Keratinocyte (primary cell): Measurements from ENCODE around the gene FBXO42. TPM values are rescaled to one million over a fixed set of nuclear protein-coding genes. Genes with fewer than 3 reads are reported as not detected.

ENCODE experiments used
- DNase-seq: peaks from one replicate; pipeline ENCODE4 v3.0.0-alpha.2; 2011; ENCODE audit warnings: low read depth, missing footprints, low spot score
- FAIRE-seq: peaks from 2 replicates; lab custom pipeline; 2011; peaks lifted over from hg19 to GRCh38; lab: Jason Lieb, UNC
- H2AFZ ChIP-seq: 2 replicates; pipeline ENCODE4 v1.6.0; 2012; ENCODE audit warnings: low read length, control low read depth, inconsistent platforms; ENCODE audit not compliant: control insufficient read depth
- H3K27ac ChIP-seq: 2 replicates; pipeline ENCODE4 v1.5.1; 2011; ENCODE audit warnings: low read length; ENCODE audit not compliant: control insufficient read depth, insufficient read depth
- H3K27me3 ChIP-seq: 3 replicates; pipeline ENCODE4 v1.6.0; 2011; ENCODE audit warnings: low read length; ENCODE audit not compliant: control insufficient read depth, insufficient read depth; ENCODE audit errors: extremely low read depth
- H3K36me3 ChIP-seq, 2 experiments: 2 replicates in 1 of 2; 3 replicates in 1 of 2; pipeline ENCODE4 v1.5.1; 2011; ENCODE audit warnings: low read length in 2 of 2, mild to moderate bottlenecking in 1 of 2; ENCODE audit not compliant: control insufficient read depth in 2 of 2, insufficient read depth in 2 of 2; ENCODE audit errors: extremely low read depth in 1 of 2
- H3K4me1 ChIP-seq: 3 replicates; pipeline ENCODE4 v1.5.1; 2011; ENCODE audit warnings: low read length; ENCODE audit not compliant: control insufficient read depth, insufficient read depth; ENCODE audit errors: extremely low read depth
- H3K4me2 ChIP-seq: 3 replicates; pipeline ENCODE4 v1.6.0; 2011; ENCODE audit warnings: low read depth, low read length; ENCODE audit not compliant: control insufficient read depth, insufficient read depth; ENCODE audit errors: extremely low read depth
- H3K4me3 ChIP-seq, 3 experiments: fragments of 200-600 bp in 1 of 3; sonication (generic) in 1 of 3; 2 replicates in 2 of 3; 3 replicates in 1 of 3; pipeline ENCODE4 v1.5.1; 2011 to 2016; ENCODE audit warnings: low read length in 3 of 3, mild to moderate bottlenecking in 3 of 3, control low read depth in 2 of 3, inconsistent platforms in 1 of 3, low read depth in 1 of 3, mixed read lengths in 1 of 3, mixed run types in 1 of 3, moderate library complexity in 1 of 3; ENCODE audit not compliant: control insufficient read depth in 2 of 3, insufficient read depth in 2 of 3; ENCODE audit errors: extremely low read depth in 1 of 3
- H3K79me2 ChIP-seq: 2 replicates; pipeline ENCODE4 v1.6.0; 2012; ENCODE audit warnings: low read length; ENCODE audit not compliant: control insufficient read depth, insufficient read depth
- H3K9ac ChIP-seq: 3 replicates; pipeline ENCODE4 v1.6.0; 2011; ENCODE audit warnings: low read length; ENCODE audit not compliant: control insufficient read depth, insufficient read depth; ENCODE audit errors: extremely low read depth
- H3K9me1 ChIP-seq: 3 replicates; pipeline ENCODE4 v1.6.0; 2011; ENCODE audit warnings: low read length; ENCODE audit not compliant: control insufficient read depth, insufficient read depth; ENCODE audit errors: extremely low read depth
- H3K9me3 ChIP-seq: 2 replicates; pipeline ENCODE4 v1.5.1; 2012; ENCODE audit warnings: low read depth, low read length; ENCODE audit not compliant: control insufficient read depth
- H4K20me1 ChIP-seq: 3 replicates; pipeline ENCODE4 v1.6.0; 2011; ENCODE audit warnings: low read length; ENCODE audit not compliant: control insufficient read depth, insufficient read depth; ENCODE audit errors: extremely low read depth
- EZH2 ChIP-seq: IDR thresholded peaks from one replicate; pipeline ENCODE4 v1.6.1; 2012; ENCODE audit warnings: inconsistent platforms, mild to moderate bottlenecking, low read length, moderate library complexity
- dilution Hi-C: fragments of 300-500 bp; cut with MboI; formaldehyde crosslinking; loops from one replicate; pipeline ENCODE4 v1.7.0; 2020; ENCODE audit warnings: low sequenced_read_pairs; ENCODE audit not compliant: extremely low pct_ligation_motif_present
- polyA plus RNA-seq, 5 experiments: library from polyadenylated mRNA; depleted of rRNA in 3 of 5; stranded (reverse) in 3 of 5; stranded (forward) in 1 of 5; unstranded in 1 of 5; fragments of >200 nt; gene quantifications; 1 replicate in 1 of 5; 2 replicates in 3 of 5; 3 replicates in 1 of 5; pipeline versions ENCODE4 v1.2.1 to v1.2.3, GENCODE V29; 2011 to 2012; ENCODE audit warnings: missing spikeins in 2 of 5, low read depth in 1 of 5, low replicate concordance in 1 of 5
- TF ChIP-seq, protein P1 (sequence below), 3 experiments: IDR thresholded peaks in 1 of 3; conservative IDR thresholded peaks in 1 of 3; optimal IDR thresholded peaks in 1 of 3; 2 replicates in 2 of 3; 3 replicates in 1 of 3; pipeline versions ENCODE3 to v1.5.1; 2011; ENCODE audit warnings: low read length in 3 of 3, mild to moderate bottlenecking in 3 of 3, moderate library complexity in 2 of 3, control low read depth in 1 of 3, inconsistent platforms in 1 of 3; ENCODE audit not compliant: insufficient read depth in 2 of 3; ENCODE audit errors: extremely low read depth in 1 of 3

Gene FBXO42
- polyA plus RNA-seq, 1 donor (not counting 4 experiments of a cell fraction or from before 2014, with no cell fraction given) = 14.1 TPM

DNA sequence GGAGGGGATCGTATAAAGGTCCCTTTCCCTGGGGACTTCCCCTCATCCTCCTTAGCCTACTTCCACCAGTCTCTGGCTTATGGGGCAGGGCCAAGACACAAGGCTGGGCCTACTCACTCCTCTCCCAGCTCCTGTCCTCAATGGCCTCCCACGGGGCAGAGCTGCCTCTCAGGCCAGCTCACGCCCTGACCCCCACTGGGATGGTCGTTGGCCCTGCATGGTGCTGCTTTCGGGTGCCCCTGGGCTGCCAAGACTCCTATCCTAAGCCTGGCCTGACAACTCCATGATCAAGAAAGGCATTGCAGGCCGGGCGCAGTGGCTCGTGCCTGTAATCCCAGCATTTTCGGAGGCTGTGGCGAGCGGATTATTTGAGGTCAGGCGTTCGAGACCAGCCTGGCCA is 121.5 kb downstream of the FBXO42 start:
- no peak for DNase-seq
- H3K36me3 ChIP-seq = peaks cover 0 to 2% of the 10 kb centered on the region in 2 experiments
- H3K9me3 ChIP-seq = no peaks in the 10 kb centered on the region
- H3K4me3 ChIP-seq = no peak overlapping the region
- H3K9me1 ChIP-seq = no peaks in the 10 kb centered on the region
- H3K4me1 ChIP-seq = peaks cover 7% of the 10 kb centered on the region
- dilution Hi-C loops = no loop called here
- peaks cover 21% of the 10 kb centered on the region for H3K27me3 ChIP-seq
- H3K27ac ChIP-seq = no peak overlapping the region
- no peak for FAIRE-seq
- H3K4me2 ChIP-seq = no peak overlapping the region
- no peak overlapping the region for H2AFZ ChIP-seq
- TF ChIP-seq, protein P1, sequence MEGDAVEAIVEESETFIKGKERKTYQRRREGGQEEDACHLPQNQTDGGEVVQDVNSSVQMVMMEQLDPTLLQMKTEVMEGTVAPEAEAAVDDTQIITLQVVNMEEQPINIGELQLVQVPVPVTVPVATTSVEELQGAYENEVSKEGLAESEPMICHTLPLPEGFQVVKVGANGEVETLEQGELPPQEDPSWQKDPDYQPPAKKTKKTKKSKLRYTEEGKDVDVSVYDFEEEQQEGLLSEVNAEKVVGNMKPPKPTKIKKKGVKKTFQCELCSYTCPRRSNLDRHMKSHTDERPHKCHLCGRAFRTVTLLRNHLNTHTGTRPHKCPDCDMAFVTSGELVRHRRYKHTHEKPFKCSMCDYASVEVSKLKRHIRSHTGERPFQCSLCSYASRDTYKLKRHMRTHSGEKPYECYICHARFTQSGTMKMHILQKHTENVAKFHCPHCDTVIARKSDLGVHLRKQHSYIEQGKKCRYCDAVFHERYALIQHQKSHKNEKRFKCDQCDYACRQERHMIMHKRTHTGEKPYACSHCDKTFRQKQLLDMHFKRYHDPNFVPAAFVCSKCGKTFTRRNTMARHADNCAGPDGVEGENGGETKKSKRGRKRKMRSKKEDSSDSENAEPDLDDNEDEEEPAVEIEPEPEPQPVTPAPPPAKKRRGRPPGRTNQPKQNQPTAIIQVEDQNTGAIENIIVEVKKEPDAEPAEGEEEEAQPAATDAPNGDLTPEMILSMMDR (optimal IDR thresholded peaks at IDR 0.05 in 1 of 3, IDR thresholded peaks at IDR 0.05 in 1 of 3, conservative IDR thresholded peaks at IDR 0.05 in 1 of 3; ENCODE audit: extremely low read depth in 1 of 3, insufficient read depth in 2 of 3, low read length in 3 of 3) = no peak
- TF ChIP-seq EZH2 = no peak
- H3K9ac ChIP-seq = no peak overlapping the region
- H3K79me2 ChIP-seq = no peaks in the 10 kb centered on the region
- H4K20me1 ChIP-seq = no peaks in the 10 kb centered on the region

DNA sequence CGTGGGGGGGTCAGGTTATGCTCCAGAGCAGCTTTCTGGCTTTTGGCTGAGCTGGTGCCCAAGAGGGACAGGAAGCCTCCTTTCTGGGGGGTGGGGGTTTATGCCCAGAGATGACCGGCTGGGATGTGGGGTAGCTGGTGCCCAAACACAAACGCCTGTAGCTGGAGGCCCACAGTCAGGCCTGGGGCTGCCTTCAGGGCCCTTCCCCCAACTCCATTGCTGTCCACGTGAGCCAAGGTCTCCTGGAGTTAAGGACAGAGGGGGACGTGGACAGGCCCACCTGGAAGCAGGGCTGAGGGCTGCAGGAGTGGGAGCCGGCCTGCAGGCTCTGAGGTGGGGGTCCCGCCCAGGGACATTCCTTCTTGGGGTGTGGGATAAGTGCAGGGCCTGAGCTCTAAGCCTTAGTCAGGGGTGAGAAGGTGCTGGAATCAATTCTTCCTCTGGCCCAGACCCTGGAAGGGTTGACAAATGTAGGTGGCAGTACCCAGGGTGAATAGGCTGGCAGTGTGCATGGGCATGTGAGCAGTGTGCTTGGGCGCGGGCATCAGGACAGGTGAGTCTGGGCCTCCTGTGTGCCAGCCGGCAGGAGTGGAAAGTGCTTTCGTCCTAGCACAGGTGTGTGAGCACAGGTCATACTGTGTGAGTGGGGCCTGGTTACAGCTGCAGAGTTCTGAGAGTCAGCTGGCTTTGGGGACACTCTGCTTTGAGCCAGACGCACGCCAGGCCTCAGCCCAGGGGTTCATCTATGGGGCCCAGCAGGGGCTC is 122.1 kb downstream of the FBXO42 start:
- H3K79me2 ChIP-seq = no peaks in the 10 kb centered on the region
- H3K9me3 ChIP-seq = no peaks in the 10 kb centered on the region
- TF ChIP-seq, protein P1 (optimal IDR thresholded peaks at IDR 0.05 in 1 of 3, IDR thresholded peaks at IDR 0.05 in 1 of 3, conservative IDR thresholded peaks at IDR 0.05 in 1 of 3; ENCODE audit: extremely low read depth in 1 of 3, insufficient read depth in 2 of 3, low read length in 3 of 3) = no peak
- no peak for TF ChIP-seq EZH2
- no peaks in the 10 kb centered on the region for H3K9me1 ChIP-seq
- H3K4me1 ChIP-seq = peaks cover 2% of the 10 kb centered on the region
- H2AFZ ChIP-seq = no peak overlapping the region
- H3K36me3 ChIP-seq = peaks cover 0 to 2% of the 10 kb centered on the region in 2 experiments
- no peak overlapping the region for H3K4me2 ChIP-seq
- H3K4me3 ChIP-seq = no peak overlapping the region
- dilution Hi-C loops = no loop called here
- FAIRE-seq (no peak), DNase-seq (no peak)
- H4K20me1 ChIP-seq = no peaks in the 10 kb centered on the region
- no peak overlapping the region for H3K27ac ChIP-seq
- no peak overlapping the region for H3K9ac ChIP-seq
- H3K27me3 ChIP-seq = peaks cover 21% of the 10 kb centered on the region
